D721Med (cell line): ENCODE results near the gene DGKI.

Source experiments
- DNase-seq: peaks from one replicate; pipeline ENCODE4 v3.0.0; 2011; ENCODE audit warnings: low spot score; ENCODE audit not compliant: insufficient read length
- FAIRE-seq: peaks from 2 replicates; lab custom pipeline; 2011; peaks lifted over from hg19 to GRCh38; lab: Jason Lieb, UNC
- TF ChIP-seq, protein P1 (sequence below): IDR thresholded peaks from 2 replicates; pipeline ENCODE4 v1.5.1; 2012; ENCODE audit warnings: mild to moderate bottlenecking, control low read depth; ENCODE audit not compliant: insufficient read depth; ENCODE audit errors: missing control alignments

DGKI gene

DNA sequence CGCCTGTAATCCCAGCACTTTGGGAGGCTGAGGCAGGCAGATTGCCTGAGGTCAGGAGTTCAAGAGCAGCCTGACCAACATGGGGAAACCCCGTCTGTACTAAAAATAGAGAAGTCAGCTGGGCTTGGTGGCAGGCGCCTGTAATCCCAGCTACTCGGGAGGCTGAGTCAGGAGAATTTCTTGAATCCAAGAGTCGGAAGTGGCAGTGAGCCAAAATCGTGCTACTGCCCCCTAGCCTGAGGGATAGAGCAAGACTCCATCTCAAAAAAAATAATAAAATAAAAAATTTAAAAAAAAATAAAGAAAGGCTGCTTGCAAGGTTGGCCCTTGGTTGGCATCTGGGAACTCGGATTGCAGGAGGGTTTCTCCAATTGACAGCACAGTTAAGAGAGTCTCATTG lies 221.6 kb downstream of the DGKI start:
- no peak for FAIRE-seq
- TF ChIP-seq, protein P1, sequence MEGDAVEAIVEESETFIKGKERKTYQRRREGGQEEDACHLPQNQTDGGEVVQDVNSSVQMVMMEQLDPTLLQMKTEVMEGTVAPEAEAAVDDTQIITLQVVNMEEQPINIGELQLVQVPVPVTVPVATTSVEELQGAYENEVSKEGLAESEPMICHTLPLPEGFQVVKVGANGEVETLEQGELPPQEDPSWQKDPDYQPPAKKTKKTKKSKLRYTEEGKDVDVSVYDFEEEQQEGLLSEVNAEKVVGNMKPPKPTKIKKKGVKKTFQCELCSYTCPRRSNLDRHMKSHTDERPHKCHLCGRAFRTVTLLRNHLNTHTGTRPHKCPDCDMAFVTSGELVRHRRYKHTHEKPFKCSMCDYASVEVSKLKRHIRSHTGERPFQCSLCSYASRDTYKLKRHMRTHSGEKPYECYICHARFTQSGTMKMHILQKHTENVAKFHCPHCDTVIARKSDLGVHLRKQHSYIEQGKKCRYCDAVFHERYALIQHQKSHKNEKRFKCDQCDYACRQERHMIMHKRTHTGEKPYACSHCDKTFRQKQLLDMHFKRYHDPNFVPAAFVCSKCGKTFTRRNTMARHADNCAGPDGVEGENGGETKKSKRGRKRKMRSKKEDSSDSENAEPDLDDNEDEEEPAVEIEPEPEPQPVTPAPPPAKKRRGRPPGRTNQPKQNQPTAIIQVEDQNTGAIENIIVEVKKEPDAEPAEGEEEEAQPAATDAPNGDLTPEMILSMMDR, result no peak
- DNase-seq, result no peak

DNA sequence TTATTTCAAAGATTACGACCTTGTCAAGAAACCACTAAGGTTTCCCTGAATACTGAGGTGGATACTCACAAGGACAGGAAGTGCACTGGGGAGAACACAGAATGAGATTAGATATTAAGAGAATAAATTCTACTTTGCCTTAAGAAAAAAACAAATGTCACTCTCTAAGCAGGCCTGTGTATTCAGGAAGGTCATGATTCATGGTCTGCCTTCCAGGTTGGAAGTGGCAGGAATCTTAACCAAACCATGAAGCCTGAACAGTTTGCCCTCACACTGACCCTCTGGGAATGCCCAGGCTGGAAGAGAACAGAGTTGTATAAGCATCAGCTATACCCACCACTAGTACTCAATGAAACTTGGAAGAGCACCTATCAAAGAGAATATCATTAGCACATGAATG lies 227.6 kb downstream of the DGKI start:
- FAIRE-seq (no peak), DNase-seq (no peak)
- TF ChIP-seq, protein P1, result no peak

DNA sequence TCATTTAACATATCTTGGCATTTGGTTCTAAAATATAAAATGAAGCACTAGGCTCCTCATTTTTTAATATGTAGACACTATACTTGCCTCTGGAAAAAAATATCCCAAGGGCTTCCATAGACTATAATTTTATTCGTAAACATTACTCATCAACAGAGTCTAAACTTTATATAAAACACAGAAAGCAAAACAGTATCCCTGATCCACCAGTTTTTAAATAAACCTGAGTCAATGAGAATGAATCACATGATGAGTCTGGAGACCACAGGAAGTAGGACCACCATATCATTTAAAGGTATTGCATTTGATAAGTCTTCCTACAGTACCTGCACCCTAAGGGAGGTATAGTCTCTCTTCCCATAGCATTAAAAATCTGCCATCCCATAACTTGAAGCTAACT lies 228.0 kb downstream of the DGKI start:
- no peak for DNase-seq
- no peak for FAIRE-seq

DNA sequence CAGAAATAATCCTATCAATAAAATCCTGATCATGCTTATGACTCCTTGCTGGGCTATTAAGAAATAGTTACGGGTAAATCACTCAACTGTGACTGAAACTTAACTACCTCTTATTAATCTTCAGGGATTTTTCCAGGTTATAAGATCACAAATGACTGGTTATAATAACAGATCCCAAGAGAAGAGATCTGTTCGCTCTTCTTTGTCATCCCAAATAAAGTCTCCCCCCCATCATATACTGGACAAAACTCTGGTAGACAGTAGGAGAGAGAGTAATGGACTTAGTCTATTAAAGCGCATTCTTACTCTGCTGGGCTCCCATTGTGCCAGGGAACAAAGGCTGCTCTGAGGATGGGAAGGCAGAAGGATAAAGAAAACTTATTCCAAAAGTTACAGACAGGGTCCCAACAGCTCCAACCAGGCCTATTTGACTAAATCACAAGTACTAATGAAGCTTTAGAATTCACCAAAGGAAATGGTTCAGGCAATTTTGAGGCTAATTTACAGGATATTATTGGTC lies 233.7 kb downstream of the DGKI start:
- TF ChIP-seq, protein P1, result no peak
- DNase-seq, result no peak

More for the DNA sequence above, 228.0 kb downstream of the DGKI start:
- TF ChIP-seq, protein P1, result no peak

DNA sequence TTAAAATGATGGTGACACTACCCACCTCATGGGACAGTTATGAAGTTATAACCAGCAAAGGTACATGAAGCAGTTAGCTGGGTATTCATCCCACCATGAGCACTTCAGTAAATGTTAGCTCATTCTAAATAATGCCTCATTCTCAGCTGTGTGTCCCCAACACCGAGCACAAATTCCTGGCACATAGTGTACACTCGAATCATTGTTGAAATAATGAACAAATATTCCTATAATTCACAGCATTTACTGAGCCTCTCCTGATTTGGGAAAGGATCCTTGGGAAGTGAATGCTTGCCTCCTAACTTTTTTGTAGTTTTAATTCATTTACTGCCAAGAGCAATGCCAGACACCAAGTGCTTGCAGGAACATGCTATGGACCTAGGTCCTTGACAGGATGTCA lies 235.2 kb downstream of the DGKI start:
- DNase-seq, result no peak
- TF ChIP-seq, protein P1, result no peak
- FAIRE-seq, result no peak

More for the DNA sequence above, 233.7 kb downstream of the DGKI start:
- FAIRE-seq, result no peak

DNA sequence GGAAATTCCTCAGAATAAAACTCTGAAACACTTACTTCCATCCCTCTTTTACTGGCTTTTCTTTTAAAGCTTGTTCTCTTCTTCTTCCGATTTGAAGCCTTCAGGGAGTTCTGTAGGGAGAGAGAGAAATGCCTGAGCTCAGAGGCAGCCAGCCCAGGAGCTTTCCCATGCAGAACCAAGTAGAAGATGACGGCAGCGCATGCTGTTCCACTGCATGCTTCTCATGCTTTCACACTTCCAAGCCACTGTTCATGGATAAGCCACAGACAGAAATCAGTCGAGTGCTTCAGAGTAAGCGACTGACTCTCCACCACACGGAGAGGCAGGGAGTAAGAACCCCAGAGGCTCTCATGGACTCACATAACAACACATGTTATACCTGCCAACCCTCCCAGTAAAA lies 237.3 kb downstream of the DGKI start:
- TF ChIP-seq, protein P1, result no peak
- DNase-seq (no peak), FAIRE-seq (no peak)

DNA sequence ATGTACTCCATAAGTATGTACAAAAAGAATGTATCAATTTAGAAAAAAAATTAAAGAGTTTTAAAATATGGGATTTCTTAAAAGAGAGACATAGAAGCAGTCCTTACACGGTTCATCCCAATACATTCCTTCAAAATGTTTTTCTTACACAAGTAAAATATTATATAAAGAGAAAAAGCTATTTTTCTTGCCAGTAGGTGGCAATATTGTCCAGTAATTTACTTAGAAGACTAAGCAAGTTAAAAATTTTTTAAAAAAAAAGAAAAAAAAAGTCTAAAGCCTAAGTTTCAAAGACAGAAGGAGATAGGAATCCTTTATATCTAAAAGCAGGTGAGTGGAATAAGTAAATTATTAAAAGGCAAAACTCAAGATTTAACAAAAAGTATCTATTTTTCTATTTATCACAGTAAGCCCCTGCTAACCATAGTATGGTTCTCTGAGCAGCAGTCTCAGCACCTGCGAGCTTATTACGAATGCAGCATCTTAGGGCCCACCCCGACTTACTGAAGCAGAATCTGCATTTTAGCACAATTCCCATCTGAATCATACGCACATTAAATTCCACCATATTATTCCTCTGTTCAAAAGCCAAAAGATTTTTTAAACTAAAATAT lies 240.6 kb downstream of the DGKI start:
- no peak for FAIRE-seq
- no peak for DNase-seq

More for the DNA sequence above, 240.6 kb downstream of the DGKI start:
- TF ChIP-seq, protein P1, result peak; percentile 51
